SK-N-MC (cell line): ENCODE measurements around the gene ELMO1.

ENCODE experiments used
- EZH2 ChIP-seq: fragments of 200-600 bp; sonication (generic); IDR thresholded peaks from one replicate; pipeline ENCODE4 v1.6.1; 2017; ENCODE audit warnings: antibody characterized with exemption
- FOXP2 ChIP-seq: optimal IDR thresholded peaks from 2 replicates; pipeline ENCODE3; 2011; ENCODE audit warnings: mild to moderate bottlenecking, moderate library complexity; ENCODE audit not compliant: insufficient read depth; ENCODE audit errors: extremely low read length, control extremely low read depth
- POLR2AphosphoS5 ChIP-seq: IDR thresholded peaks from 2 replicates; pipeline ENCODE4 v1.6.1; 2012; ENCODE audit warnings: mild to moderate bottlenecking, low read depth, low read length, borderline replicate concordance

DNA sequence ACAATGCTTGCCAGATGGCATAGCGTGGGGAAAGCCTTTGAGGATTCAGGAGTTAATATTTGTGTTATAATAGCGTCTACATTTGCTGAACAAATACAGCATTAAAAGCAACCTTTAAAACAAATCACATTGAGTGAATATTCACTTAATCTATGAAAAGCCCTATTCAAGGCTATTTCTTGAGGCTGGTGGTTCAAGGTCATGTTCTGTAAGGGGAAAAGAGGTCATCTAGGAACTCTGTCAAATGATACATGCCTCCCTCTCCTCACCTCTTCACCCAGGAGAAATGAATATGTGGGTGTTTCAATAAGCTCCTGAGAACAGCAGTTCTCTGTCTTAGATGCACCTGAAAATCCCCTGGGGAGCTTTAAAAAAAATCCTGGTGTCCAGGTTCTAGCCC is 303.0 kb downstream of the ELMO1 start:
- TF ChIP-seq EZH2, result no peak
- no peak for TF ChIP-seq POLR2AphosphoS5
- no peak for TF ChIP-seq FOXP2
